ENCODE data around the gene FAM174A.
A peak's percentile ranks its signal among the peaks of the same experiment; 100 is the strongest.

FAM174A gene

DNA sequence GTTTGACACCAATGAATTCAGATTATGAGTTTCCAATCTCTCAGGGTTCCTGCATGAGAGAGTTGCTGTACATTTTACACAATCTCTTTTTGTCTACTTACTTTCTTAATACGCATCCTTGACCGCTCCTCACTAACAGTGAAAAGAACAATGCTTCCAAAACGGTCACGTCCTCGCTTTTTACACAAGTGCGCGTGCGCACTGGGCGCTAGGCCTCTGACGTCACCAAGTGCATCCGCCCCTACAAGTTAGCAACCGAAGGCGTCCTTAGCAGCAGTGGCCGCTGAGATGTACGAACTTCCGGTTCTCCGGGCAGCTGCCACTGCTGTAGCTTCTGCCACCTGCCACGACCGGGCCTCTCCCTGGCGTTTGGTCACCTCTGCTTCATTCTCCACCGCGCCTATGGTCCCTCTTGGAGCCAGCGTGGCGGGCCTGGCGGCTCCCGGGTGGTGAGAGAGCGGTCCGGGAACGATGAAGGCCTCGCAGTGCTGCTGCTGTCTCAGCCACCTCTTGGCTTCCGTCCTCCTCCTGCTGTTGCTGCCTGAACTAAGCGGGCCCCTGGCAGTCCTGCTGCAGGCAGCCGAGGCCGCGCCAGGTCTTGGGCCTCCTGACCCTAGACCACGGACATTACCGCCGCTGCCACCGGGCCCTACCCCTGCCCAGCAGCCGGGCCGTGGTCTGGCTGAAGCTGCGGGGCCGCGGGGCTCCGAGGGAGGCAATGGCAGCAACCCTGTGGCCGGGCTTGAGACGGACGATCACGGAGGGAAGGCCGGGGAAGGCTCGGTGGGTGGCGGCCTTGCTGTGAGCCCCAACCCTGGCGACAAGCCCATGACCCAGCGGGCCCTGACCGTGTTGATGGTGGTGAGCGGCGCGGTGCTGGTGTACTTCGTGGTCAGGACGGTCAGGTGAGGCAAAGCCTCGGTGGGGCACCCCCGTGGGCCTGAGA, at the start of gene FAM174A:
Gene FAM174A (plus strand): TSS at position 315 of the 946 bp plus-strand sequence. CDS start 157 bp downstream, at position 472.
- peak; percentile 82 to 89 (median 85) for DNase-seq (ENCODE audit: low read depth in 3 of 3, low spot score in 1 of 3)

DNA sequence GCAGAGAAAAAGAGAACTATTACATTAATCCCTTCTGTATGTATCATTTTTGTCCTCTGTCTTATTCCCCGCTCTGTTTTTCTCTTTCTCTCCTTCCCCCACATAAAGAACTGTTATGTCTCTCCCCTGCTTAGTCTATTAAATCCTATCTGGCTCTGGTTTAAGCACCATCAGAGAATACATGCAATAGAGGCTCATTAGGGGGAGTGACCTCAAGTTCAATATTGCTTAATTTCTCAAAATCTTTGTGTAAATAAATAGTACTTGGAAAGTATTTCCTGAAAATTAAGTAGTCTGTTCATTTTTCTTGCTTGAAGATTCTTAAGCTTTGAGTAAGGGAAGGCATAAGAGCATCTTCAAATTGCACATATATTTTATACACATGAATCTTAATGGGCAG, 41.2 kb upstream of the FAM174A start:
- DNase-seq (ENCODE audit: low read depth in 3 of 3, low spot score in 1 of 3) = no peak

DNA sequence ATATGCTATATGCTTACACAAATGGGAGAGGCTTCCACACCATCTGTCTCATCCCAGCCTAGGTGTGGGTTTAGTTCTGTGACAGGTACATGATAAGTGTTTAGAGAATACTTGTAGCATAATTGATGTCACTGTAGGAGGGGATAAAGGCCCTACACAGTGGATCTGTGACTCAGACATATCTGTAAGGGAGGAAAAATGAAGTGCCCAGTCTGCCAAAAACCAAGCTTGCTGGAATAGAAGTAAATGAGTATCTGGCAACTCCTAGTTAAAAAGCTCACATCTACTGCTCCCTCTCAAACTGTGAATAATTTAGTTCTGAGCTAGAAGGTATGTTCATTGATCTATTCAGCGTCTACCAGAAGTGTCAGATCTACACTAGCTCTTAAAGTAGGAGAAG, 38.9 kb upstream of the FAM174A start:
- no peak for DNase-seq (ENCODE audit: low read depth in 3 of 3, low spot score in 1 of 3)

DNA sequence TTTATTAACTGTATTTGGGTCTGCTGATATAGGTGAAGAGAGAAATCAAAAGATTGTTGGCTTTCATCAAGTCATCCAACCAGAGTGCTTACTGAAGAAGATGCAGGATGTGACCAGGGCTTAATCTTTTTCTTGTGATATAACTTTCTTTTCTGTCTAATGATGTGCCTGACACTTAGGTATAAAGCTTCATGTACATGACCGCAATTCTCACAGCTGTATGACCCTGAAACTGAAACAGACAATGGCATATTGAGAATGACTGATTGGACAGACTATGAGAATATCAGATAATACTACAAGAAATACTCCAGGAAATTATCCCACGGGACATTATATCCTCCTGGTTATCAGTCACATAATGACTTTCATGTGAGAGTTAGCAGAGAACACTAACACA, 32.5 kb upstream of the FAM174A start:
- DNase-seq (ENCODE audit: low read depth in 3 of 3, low spot score in 1 of 3) = no peak

DNA sequence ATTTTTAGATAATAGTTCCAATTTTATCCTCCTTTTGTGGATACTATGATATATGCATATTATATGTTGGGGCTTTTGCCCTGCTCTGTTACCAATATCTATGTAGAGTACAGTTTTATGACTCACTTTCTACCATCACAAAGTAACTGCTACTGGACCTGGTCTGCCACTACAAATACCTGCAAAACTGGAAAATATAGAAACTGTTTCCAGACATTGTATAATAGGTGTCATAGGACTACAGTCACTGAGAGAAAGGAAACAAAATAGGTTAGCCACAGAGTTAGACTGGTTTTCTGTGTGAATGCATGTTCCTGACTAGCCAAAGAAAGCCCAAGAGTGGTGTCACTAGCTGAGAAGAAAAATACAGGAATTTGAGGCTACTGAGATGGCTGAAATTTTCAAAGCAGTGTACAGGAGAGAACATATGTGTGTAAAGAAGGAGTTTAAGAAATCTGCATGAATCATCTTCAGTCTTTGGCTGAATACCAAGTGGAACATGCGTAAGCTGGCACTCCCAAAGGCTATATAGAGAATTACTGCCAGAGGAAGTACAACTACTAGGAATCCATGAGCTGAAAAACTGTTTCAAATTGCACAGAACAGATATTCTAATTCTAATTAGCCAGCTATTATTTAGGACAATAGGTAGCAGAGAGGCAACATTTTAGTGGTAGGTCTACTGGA, 29.0 kb upstream of the FAM174A start:
- DNase-seq (ENCODE audit: low read depth in 3 of 3, low spot score in 1 of 3) = no peak

DNA sequence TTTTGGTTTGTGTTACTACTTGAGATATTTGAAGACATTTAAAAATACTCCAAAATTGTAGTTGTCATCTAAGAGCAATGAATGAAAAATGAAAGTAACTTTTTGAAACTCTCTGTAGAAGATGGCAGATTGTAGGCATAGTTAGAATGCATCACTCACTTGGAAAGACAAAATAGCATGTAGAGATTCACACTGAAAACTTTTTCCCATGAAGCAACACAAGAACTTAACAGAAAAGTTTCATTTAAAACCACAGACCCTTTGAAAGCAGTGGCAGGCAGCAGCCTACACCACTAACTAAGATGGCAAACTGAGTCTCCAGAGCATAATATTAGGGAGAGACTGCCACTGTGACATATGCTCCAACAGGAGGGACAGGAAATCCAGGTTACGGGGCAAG, 18.9 kb upstream of the FAM174A start:
- DNase-seq (ENCODE audit: low read depth in 3 of 3, low spot score in 1 of 3) = no peak

DNA sequence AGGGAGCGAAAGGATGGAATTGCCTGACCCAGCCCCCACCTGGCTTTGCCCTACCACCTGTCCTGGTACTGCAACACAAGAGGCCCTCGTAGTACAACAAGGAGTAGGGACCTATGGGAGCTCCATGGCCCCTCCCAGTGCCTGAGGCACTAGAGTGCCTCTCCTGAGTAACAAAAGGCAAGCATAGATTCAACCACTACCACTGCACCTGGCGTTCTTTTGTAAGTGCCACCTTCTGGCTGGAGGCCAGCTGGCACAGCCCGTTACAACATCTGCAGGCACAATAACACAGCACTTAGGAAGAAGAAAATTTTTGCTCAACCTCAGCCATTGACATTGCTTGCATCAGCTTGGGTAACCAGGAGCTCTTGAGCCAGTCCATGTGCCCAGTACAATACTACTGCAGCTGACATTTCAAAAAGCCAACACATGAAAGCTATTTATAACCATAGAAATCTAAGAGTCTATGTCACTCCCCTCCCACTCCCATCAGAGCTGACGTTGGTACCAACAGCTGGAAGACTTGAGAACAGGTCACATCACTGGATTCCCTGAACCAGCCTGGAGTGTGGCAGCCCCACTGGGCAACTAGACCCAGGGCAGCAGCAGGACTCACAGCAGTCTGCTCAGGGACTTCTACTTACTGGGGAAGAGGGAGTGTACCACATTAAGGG, 17.7 kb upstream of the FAM174A start:
- no peak for DNase-seq (ENCODE audit: low read depth in 3 of 3, low spot score in 1 of 3)

DNA sequence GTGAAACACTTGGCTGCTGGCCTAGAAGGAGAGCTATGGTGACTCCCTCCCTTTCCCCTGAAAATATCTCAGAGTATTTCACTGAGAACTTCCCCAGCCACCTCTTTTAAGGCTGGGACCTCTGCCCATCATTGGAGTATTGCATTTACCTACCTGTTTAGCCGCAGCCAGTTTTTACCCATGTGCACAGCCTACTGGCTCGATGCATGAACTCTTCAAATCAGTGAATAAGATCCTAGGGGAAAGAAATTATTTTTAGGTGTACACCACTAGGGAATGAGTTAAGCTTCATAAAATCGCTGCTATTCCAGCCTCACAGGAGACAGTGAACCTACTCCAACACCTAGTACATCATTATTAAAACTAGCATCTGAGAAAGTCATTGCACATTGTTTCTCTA, 16.8 kb upstream of the FAM174A start:
- DNase-seq (ENCODE audit: low read depth in 3 of 3, low spot score in 1 of 3) = no peak

DNA sequence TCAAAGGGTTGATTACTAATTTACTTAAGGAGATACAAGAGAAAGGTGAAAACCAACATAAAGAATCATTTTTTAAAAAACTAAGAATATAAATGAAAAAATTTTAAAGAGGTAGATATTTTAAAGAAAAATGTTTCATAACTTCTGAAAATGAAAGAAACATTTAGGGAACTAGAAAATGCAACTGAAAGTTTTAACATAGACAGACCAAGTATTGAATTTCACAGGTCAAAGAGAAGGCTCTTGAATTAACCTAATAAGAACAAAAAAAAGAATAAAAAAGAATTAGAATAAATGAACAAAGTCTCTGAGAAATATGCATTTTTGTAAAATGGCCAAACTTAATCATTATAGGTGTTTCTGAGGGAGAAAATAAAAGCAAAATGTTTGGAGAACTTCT, 16.1 kb upstream of the FAM174A start:
- DNase-seq (ENCODE audit: low read depth in 3 of 3, low spot score in 1 of 3) = no peak

DNA sequence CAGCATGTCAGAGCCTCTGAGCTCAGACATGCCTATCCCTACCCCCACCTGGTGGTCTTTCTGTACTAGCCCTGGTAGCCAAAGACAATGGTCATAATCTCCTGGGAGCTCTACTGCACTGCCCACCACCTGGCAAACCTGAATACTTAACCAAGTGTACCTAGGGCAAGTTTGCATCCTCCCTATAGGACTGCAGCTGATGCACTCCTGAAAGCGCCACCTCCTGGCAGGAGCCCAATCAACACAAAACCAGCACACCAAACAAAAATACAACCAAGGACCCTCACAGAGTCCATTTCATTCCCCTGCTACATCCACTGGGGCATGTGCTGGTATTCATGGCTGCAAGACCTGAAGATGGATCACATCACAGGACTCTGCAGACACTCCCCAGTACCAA, 14.8 kb upstream of the FAM174A start:
- no peak for DNase-seq (ENCODE audit: low read depth in 3 of 3, low spot score in 1 of 3)

DNA sequence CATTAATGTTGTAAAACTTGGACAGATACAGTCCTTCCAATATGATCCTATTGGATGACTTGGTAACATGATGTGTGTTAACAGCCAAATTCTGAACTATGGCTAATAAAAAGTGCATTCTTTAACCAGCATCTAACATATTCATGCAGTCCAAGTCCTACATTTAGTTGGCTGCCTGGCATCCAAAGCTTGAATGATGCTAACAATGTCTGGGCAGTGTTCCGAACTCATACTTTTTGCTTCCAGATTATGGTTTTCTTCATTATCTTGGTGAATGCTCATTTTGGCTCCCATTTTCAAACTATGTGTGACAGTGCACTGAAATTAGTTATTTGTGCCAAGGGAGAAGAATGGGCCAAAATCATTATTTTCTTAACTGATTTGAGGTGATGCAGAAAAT, 2.8 kb downstream of the FAM174A start:
- DNase-seq (ENCODE audit: low read depth in 3 of 3, low spot score in 1 of 3) = no peak

DNA sequence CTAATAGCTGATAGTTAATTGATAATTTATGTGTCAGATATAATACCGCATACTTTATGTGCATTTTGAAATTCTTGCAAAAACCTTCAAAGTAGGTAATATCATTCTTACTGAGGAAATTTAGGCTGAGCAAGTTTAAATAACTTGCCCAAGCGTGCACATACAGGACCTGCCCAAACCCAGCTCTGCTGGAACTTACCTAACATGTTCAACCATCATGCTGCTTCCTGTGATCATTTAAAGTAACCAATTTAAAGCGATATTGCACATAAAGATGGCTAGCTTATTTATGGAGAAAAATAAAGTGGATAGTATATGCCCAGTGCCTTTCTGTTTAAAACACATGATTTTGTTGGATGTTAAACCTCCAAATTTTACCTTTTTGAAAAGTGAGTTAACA, 4.3 kb downstream of the FAM174A start:
- no peak for DNase-seq (ENCODE audit: low read depth in 3 of 3, low spot score in 1 of 3)

DNA sequence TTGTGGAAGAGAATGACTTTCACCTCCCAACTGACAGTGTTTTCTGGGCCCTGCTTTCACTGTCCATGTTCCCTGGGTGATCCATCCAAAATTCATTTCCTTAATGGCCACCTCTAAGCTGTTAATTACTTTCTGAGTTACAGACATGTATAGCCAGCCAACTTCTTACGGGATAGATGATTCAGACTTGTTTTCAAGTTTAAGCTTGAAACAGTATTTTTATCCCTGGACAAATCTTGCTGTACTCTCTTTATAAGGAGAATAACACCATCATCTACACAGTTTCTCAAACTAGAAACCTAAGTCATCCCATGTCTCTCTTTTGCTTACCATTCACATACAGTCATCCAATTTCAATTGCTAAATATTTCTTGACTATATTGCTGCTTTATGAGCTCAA, 6.9 kb downstream of the FAM174A start:
- DNase-seq (ENCODE audit: low read depth in 3 of 3, low spot score in 1 of 3) = no peak

DNA sequence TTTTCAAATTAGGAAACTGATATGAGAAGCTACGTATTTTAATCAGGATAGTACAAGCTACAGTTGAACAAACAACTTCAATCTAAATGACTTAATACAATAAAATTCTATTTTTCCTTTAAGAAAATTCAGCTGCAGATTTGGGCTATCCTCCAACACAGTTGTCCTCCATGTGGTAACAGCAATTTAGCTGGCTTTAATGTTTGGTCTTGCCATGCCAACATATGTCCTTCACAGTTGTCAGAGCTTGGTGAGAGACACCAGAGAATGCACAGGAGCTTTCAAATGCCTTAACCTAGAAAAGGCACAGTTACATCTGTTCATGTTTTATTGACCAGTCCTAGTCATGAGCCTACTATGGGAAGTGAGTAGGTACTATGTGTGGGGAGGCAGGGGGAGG, 10.8 kb downstream of the FAM174A start:
- no peak for DNase-seq (ENCODE audit: low read depth in 3 of 3, low spot score in 1 of 3)

DNA sequence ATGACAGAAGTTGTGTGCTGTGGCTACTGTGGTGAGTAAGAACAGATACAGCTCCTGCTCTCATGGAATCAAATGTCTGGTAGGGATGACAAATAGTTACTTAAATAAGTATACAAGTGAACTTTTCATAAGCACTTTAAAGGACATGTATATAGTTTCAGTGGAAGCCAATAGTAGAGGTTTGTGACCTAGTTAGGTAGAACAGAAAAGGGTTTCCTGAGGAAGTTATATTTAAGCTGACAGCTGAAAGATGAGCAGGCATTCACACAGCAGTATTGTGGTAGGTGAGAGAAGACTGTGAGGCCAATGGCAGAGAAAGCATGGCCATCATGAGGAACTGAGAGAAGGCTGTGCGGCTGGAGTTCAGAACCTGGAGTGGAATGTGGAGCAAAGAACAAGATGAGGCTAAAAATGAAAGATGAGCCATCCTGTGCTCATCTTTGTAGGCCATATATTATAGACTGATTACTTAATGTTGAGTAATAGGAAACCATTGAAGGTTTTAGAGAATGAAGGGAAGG, 15.4 kb downstream of the FAM174A start:
- DNase-seq (ENCODE audit: low read depth in 3 of 3, low spot score in 1 of 3) = no peak

DNA sequence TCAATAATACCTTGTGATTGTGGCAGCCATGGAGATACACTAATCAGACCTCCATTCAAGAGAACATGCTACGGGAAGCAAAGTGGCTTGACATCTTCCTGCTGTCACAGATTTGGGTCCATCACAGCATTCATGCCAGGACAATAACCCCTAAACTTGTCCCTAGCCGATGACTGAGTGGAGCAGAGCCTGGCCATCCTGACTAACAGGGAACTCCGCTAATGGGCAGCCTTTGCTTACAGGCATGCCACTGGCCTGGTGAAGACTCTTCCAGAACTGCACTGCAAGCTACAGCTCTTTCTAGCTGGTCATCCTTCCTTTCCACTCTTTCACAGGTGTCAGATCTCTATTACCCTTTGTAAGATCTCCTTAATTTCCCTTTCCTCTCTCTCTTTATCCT, 16.0 kb downstream of the FAM174A start:
- DNase-seq (ENCODE audit: low read depth in 3 of 3, low spot score in 1 of 3) = no peak

DNA sequence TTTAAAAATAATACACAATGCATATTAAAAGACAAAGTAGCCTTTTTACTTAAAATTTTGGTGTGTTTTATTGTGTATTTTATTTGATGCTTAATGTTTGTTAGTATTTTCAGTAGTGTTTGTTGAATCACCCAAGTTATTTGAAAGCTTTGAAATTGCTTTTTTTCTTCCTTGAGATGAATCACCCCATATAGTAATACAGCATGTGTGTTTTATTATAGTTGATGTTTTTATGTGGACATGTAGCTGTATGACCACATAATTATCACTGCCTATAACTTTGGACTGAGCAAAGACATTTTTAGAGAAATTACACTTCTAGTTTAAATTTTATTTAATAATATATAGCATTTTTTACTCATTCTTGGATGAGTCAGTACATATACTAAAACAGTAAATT, 18.0 kb downstream of the FAM174A start:
- no peak for DNase-seq (ENCODE audit: low read depth in 3 of 3, low spot score in 1 of 3)

DNA sequence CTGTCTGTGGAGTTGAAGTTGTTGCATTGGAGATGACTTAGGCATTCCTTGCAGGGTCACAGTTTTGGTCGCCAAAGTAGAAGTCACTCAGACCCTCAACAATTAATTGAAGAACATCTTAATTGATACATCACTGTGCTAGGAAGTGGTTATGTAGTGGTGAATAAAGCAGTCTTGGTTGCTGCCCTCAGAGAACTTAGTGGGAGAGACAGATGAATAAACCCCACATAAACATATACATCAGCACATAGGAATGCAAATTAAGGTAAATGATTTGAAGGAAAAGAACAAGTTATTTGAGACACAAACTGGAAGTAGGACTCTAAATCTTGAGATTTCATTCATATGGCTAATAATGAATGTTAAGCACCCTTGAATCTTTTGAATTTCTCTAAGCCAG, 25.7 kb downstream of the FAM174A start:
- DNase-seq (ENCODE audit: low read depth in 3 of 3, low spot score in 1 of 3) = no peak

DNA sequence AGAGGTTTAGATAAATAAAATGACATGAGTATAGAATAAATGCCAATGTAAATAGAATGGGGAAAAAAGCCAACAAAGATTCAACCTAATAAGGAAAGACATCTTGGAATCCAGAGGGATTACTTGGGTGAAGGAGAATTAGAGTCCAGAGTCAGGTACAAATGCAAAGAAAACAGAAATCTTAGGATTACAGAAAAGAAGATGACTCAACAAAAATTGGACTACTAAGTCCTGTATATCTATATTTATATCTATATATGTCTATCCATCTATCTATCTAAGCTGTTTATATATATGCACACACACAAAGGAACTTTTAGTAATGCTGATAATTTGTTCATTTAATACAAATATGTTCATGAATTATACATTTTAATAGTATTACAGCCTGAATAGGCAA, 27.6 kb downstream of the FAM174A start:
- no peak for DNase-seq (ENCODE audit: low read depth in 3 of 3, low spot score in 1 of 3)

DNA sequence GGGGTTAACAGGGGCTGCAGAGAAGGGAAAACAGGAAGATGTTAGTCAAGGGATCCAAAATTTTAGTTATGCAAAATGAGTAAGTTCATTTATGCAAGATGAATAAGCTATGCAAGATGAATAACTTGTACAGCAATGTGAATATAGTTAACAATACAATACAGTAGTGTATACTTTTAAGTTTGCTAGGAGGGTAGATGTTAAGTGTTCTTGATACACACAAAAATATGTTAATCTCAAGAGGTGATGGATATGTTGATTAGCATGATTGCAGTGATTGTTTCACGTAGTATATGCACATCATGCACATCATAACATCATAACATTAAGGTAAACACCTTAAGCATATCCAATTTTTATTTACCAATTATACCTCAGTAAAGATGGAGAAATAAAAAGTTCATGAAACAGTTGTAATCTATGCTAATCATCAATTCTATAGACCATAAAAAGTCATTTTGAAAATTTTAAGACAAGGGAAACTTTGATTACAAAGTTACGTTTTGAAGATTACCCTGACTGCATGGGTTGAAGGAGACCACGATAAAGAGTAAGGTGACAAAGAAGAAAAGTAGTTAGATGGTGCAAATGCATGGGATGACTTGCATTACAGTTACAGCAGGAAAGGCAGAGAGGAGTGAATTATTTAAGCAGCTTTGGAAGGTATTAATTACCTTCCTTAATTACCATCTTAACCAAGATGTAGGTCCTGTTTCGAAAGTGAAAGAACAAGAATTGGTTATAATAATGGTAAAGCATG, 31.4 kb downstream of the FAM174A start:
- DNase-seq (ENCODE audit: low read depth in 3 of 3, low spot score in 1 of 3) = no peak

DNA sequence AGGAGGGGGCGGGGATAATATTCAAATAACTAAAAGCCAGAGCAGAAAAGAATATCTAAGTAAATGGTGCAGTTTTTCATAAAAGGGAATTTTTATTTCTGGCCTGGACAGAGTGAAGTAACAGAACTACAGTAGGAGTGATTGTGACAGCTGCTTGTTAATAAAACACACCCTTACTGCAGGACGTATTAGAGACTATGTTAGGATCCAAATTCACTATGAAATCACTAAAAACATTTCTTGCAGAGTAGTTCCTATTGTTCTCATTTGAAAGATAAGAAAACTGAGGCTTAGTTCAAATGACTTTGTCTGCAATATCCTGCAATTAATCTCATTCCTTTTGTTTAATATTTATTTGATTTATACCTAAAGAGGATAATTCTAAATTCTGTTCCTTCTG, 39.5 kb downstream of the FAM174A start:
- no peak for DNase-seq (ENCODE audit: low read depth in 3 of 3, low spot score in 1 of 3)

Data from stimulated activated CD4-positive, alpha-beta T cell treated with anti-CD3 and anti-CD28 coated beads, TNF-alpha, amount 100 ng/mL, for 1 hour (primary cell).